ENCODE data around the gene FRMD4A.

The FRMD4A gene

DNA sequence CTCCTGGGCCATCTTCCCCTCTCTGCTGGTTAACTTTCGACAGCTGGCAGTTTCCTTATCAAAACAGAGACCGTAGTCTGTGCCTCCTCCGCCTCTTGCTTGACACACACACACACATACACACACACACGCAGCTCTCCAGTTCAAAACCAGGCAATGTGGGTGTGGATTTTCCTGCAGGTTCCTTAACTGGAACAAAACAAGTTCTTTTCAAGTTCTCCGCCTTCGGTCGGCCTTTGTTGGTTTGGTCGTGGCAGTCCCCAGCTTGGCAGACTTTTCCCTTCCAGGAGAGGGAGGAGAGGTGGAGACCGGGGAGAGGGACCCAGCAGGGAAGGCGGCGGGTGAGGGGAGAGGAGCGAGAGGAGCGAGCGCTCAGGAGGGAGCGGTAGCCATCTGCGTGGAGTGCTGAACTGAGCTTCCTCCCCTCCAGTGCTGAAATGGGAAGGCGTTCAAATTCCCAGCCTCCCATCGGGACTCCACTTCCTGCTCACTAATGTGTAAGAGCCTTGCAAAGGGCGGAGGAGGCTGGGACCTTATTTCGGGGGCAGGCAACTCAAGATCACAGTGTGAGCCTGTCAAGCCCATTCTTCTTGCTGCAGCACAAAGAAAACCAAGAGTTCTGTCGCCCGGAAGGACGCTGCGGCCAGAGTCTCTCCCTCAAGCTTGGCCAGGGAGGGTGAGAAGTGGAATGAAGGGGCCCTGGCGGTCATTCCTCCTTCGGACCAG lies 623.4 kb downstream of the FRMD4A start:
- DNase-seq = no peak

DNA sequence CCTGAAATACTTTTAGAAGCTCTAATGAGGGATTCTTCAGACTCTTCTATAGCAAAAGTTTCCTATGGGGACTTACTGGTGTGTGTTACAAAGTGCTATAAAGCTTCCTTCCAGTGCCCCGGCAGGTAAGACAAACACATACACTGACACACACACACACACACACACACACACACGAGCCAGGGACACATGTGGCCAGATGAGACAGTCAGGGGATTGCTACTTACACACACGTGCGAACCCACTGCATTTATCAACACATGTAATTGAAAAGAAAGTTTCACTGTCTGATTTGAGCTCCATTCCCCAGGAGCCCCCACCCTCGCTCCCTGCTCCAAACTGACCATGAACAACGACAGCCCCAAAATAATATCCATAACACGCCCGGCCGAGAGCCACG lies 624.1 kb downstream of the FRMD4A start:
- DNase-seq = no peak

DNA sequence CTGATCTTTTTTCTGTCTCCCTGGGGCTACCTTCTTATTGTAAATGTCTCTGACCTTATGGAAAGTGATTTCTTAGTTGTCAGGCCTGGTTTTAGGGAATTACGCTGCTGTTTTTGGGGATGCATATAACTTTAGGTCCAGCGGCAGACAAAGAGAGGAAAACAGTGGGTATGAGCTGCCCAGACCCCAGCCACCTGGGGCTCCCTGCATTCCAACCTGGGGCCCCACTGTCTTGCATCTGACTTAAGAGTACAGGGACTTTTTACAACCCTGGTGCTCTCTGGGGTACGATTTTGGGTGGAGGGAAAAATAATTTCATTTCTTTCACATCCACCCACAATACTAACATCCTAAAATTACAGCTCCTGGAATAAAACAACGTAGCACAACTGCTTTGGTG lies 624.5 kb downstream of the FRMD4A start:
- DNase-seq = no peak

DNA sequence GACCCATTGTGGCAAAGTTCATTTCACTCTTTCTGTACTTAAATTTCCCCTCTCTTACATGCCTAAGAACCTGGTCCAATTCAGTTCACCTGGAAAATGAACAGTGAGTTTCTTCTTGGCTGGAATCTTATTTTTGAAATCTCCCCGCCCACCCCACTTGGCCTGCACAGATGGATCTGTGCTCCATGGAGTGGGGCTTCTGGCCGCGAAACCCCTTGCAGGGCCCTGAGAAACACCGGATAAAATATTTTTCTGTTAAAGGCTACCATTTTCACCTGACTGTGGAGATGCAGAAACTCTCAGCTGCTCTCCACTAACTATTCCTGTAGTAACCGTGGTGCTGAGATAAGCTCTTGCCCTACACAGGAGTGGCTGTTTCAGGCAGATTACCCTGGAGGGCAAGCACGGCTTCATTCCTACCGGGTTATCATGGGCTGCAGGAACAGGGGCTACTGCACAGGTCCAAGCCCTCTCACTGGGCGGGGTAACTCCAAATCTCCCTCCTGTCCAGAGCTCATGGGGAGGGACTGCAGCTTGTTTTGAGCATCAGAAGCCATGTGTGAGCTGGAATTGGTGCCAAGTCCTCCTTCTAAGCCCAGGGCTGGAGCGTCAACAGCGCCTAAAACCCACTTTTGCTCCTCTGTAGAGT lies 625.1 kb downstream of the FRMD4A start:
- no peak for DNase-seq

DNA sequence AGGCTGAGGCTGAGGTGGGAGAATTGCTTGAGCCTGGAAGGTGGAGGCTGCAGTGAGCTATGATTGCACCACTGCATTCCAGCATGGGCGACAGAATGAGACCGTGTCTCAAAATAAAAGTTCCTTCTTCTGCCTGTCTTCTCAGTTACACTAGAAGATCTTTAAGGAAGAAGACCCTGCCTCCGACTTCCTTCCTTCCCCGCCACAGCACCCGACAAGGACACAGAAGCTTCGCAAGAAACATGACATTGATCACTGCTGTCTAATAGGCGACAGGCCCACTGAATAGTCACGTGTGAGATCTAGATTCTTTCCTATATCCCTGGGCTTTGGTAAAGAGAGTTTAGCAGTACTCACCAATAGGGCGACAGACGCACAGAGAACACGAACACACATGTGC lies 625.8 kb downstream of the FRMD4A start:
- no peak for DNase-seq

DNA sequence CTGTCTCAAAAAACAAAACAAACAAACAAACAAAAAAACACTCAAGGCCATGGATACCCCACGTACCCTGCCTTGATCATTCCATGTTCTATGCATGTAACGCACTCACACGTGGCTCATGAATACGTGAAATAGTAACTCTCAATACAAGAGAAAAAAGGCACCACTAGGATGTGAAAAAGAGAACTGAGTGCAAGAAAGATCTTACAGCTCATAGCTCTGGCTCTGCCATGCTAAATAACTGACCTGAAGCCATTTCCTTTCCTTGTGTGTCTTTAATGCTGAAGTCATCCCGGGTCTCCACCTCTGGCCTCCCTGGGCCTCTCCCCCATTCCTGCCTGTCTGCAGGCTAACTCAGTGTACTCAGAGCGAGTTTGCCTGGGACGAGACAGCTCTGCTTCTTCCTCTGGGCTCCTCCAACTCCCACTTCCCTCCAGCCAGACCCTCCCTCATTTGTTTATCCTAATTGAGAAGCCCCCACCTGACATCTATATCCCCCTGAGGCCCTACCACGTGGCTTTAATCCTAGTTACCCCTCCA lies 626.7 kb downstream of the FRMD4A start:
- no peak for DNase-seq

DNA sequence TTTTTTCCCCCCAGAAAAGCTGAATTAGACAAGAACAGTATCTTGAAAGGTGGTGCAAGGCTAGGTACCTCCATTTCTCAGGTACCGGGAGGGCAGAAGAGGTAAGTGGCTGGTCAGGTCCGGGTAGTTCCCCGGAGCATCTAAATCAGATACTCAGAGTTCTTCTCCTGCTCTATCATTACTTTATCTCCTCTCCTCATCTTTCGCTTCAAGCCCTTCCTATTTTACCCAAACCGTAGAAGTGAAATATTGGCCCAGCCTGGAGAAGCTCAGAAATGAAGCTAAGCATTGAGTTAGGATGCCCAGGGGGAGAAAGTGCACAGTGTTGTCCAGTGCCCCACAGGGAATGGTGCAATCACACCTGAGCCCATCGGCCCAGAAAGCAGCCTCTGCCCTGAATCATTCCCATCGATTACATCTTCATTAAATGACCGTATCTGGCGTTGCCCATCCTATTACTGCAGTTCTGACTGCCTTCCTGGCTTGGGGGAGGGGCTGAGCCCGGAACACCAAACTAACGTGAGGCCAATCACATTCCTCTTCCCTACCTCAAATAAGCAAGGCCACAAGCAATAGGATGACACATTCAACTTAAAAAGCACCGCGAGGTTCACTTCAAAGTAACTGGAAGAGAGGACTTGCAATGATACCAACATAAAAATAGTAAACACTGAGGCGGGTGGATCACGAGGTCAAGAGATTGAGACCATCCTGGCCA lies 627.5 kb downstream of the FRMD4A start:
- no peak for DNase-seq

DNA sequence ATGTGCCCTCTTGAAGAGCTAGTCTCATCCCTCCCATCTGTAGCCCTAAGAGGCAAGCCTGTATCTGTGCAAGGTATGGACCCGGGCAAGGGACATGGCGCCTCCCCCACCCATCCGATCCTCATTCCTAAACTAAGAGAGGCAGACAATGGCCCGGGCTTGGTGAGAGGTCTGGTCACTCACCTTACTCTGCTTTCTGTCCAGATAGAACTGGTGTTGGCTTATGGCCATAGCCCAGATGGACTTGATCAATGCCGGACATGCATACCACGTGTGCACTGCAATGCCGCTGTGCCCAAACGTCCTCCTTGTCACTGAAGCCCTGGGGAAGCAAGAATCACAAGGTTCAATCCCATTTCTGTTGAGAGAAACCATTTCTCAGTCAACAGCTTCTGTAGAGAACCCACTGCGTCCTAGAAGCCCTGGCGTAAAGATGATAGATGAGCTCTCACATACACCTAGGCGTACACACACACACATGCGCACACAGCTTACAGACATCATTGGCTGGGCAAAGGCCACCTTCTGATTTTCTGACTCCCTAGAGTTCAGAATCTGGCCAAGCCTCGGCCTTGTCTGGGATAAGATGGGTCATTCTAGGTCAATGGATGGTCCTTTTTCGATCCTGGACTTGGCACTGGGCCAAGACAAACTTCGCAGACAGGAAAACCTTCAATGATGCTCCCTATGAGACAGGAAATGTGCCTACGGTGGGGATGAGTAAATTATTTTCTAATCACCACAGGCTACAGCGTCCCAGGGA lies 629.4 kb downstream of the FRMD4A start:
- no peak for DNase-seq

DNA sequence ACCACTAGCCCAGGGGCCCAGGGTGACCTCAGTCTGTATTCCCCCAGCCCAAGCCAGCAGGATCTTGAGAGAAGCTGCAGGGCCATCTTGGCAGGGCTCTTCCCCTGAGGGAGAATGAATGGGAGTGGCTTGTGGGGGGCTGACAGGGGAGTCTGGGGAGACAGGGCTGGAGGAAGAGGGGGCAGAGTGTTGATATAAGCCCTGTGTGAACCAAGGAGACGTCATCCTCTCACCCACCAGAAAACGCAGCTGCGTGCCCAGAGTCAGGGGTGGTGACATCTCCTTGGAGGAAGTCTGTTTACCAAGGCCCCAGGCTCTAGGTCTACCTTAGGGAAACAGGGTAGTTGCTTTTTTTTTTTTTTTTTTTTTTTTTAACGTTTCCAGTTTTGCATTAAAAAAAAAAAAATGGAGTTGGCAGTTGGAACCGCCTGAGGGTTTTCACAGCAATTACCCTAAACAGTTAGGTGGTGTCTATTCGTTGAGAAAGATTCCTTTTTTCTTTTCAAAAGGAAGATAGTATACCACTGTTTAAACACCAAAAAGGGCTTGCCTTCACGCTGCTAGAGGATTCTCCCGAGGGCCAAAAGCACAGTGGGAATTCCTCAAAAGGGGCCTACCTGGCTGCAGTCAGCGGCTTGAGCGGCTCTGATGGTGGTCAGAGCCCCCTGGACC lies 630.1 kb downstream of the FRMD4A start:
- DNase-seq = no peak

DNA sequence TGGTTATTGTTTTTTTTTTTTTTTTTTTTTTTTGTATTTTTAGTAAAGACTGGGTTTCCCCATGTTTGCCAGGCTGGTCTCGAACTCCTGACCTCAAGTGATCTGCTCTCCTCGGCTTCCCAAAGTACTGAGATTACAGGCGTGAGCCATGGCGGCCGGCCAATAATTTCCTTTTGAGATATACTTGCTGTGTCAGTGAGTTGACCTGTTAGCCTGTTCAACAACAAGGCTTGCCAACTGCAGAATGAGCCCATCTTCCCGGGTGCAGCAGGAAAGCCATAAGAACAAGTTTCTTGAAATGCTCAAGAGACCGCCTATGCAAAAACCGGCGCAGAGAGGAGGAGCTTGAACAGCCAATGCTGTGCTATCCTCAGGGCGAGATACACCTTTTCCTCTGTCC lies 631.5 kb downstream of the FRMD4A start:
- DNase-seq = no peak

DNA sequence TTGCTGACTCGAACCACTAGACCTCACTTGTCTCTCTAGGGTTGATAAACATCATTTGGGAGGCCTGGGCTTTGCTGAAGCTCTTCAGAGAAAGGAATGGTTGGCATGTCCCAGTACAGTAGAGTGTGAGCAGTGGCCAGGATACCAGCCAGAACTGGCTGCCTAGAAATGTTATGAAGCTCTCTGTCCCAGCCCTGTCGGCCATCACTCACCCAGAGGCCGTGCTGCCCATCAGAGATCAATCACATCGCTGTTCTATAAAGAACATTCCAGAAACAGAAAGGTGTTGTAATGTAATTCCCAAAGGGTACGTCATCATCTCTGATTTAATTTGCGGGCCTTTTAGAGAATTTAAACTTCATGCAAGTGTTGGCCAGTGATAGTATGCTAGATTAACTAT lies 632.5 kb downstream of the FRMD4A start:
- DNase-seq = no peak

DNA sequence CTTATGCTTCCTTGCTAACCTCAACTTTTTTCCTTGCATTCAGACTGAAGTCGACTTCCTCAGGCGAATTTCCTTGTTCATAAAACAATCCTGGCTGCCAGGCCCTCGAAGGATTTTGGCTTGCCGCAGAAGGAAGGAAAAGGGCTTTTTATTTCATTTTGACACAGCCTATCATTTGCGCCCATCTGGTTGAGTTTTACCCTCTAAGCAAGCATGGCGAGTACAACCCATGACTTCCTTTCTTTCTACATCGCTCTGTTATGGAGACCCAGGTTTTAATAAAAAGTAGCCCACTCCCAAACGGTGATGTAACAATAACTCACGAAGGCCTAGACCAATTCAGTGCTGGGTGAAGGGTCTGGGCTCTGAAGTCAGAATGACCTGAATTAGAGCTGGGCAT lies 634.7 kb downstream of the FRMD4A start:
- no peak for DNase-seq

DNA sequence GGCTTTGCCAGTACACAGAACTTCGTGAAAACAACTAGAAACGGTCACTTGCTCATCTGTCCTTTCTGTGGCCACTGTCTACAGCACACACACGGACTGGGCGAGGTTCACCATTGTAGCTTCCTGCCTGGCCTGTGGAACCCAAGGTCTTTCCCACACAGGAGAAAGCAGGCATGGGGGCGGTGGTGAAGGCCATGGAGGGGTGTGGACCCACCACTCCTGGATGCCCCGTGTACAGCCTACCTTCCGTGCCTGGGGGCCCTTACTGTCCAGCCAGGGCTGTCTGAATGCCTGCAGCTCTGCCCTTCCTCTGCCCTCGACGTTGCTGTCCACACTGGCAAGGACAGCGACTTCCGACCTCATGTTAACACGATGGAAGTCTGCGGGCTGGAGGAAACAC lies 635.1 kb downstream of the FRMD4A start:
- DNase-seq = no peak

DNA sequence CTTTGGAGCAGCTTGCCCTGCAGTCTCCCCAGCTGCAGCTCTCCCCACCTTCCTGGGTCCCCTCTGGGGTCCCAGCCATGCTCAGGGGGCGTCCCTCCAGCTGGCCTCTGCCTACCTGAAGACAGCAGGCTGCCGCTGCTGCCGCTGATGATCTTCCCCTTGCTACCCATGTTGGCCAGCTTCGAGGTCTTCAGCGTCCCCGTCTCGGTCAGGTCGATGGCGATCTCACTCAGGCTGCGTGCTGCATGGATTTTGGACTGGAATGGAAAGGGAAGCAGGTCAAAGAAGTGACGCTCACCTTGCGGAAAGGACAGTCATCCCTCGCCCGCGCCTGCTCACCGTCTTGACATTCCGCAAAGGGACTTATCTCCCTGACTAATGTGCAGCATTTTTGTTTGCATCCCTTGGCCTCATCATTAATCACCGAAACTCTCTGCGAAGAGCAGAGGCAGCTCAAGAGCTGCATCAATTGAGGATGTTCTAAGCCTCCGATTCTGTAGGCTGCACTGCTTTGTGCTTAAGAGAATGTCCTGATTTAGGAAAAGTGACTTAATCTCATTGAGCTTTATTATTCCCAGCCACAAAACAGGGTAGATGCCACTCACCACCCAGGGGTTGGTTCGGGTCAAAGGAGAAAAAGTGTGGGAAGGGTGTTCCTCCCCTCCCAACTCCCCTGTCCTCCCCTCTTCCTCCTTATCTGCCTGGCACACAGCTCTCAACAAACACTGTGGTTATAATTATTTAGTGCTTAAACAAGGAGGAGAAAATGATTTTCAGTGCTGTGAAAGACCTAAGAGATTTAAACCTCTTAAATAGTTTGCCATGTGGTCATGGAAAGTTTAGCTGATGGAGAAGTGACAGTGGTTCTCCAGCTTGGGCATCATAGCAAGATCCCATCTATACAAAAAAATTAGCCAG lies 636.7 kb downstream of the FRMD4A start:
- no peak for DNase-seq

DNA sequence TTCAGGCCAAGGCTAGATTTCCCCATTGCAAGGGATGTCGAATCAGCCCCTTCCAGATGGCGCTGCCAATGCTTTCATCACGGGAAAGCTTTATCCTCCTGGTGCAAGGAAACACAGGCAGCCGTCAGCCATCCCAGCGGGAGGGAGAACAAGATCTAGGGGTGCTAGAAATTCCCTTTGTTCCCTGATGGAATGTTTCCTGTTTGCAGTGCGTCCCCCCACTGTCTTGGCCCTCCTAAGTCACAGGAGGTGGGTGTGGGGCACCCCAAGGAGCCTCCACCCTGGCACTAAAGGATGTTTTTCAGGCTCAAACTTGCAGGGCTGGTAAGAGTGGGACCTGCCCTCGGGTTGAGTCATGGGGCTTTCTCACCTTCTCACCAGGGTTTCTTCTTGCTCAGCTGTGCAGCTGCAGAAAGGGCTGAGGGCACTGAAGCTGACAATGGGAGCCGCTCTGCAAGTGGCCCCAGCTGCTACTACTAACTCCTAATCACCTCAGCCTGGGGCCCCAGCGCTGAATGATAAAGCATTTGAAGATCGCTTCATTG lies 640.4 kb downstream of the FRMD4A start:
- DNase-seq = no peak

DNA sequence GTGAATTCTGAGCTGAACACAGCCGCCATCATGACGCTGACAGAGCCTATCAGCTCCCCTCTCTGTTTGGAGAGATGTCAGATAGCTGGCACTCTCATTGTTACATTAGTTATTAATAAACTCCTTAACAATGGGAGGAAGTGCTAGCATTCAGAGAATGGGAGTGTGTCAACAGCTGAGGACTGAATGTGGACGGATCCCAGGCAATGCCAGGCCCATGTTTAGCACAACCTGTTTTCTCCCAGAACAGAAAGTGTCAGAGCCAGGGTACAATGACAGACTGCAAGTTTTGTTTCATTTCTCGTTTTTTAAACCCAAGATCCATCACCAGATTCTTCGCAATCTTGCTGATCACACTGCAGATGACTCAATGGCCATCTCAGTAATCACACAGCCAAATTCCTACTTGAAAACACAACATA lies 644.4 kb downstream of the FRMD4A start:
- DNase-seq = no peak

DNA sequence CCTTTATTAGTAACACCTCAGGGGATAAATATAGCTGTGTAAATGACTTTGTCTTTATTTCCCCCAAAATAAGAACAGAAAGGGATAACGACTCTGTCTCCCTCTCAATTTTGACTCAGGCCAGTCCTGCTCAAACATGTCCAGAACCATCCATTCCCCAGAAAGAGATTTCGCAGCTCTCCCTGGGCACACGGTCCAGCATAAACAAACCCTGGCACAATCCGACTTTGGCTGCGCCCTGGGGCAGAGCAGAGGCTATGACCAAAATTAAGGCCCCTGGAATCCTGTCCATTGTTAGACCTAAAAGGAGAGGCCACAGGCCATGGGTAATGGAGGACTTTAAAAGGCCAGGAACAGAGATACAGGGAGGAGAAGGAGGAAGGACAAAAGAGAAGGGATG lies 644.8 kb downstream of the FRMD4A start:
- no peak for DNase-seq

DNA sequence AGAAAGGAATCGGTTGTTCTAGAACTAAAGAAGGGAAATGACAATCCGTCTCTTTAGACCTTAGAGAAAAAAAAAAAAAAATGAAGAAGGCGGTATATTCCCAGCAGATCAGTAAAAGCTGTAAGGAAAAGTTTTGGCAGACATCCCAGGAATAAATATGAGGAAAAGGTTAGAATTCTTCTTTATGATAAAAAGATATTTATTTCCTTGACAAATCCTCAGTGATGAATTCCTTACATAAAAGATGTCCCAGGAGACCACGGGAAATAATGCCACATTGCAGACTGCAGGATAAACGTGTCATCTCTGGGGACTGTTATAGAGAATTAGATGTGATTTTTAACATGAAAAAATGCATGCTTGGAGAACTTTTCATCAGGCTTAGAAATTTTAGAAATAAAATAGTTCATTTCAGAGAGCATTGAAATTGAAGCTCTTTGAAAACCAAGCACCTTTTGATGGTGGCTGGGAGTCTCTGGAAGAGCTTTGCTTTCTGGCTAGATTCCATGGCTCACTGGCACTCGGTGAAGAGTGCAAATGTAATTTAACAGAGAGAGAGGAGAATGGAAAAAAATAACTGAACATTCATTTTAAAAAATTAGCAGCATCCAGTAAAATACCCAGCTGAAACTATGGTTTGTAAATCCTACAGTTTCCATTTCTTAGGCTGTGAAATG lies 645.8 kb downstream of the FRMD4A start:
- DNase-seq = no peak

DNA sequence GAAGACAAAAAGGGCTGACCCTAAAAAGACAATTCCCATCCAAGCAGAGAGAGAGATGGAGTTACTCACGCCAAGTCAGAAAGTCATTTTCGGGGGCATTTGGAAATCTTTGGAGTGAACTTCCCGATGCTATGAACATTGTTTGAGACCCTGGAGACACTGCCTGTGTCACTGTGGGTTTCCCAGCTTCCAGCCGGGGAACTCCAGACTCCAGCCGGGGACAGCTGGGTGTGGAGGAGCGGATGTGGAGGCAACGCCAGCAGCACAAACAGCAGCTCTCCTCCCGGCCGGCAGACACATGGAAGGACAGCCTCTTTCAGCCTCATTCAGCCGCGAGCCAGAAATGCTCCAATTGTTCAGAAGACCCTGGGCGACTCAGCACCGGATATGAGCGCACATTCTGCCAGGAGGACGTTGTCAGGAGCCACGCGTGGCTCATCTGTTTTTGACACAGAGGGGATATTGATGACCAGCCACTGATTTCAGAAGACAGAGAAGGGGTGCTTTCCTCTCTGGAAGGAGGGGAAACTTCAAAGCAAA lies 646.4 kb downstream of the FRMD4A start:
- no peak for DNase-seq

DNA sequence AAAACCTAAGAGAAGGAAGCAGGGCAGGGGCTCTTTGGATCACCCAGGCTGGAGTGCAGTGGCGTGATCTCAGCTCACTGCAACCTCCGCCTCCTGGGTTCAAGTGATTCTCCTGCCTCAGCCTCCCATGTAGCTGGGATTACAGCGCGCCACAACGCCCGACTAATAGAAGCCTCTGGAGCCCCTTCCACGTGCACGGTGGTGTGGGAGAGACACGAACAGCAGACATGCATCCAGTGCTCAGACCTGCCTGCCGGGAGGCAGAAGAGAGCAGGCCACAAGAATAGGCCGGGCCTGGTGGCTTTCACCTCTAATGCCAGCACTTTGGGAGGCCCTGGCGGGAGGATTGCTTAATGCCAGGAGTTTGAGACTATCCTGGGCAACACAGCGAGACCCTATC lies 647.7 kb downstream of the FRMD4A start:
- DNase-seq = no peak

Data from NCI-H1436 treated with DMSO at 0.1 percent for 48 hours (cell line).